ENCODE results near the gene PFKFB4.

The PFKFB4 gene

DNA sequence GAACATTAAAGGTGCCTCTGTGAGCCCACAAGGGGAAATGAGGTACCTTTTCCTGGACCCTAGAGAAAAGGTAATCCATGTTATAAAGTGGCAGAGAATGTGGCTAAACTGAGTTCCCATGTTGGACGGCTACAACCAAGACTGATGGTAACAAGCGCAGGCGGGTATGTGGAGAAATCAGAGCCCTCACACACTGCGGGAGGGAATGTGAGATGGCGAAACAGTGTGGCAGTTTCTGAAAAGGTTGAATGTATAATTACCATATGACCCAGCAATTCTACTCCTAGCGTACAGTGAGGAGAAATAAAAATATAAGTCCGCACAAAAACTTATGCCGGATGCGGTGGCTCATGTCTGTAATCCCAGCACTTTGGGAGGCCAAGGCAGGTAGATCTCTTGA is 28.6 kb downstream of the PFKFB4 start:
- no peak for DNase-seq

DNA sequence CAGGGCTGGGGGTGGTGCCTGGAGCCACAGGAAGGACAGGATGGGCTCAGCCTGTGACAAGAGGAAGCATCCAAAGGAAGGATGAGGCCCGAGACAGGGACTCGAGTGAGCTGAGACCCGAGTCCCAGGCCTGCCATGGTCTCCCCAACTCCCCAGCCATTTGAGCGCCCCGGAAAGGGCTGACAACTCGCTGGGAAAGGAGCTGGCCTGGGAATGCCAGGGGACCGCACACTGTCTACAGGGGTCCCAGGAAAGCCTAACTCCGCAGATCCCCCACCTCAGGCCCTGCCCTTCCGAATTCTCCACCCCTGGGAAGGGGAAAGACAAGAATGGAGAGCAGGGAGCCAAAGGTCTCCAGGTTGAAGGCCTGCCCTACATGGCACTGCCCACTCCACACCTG is 31.6 kb downstream of the PFKFB4 start:
- no peak for DNase-seq

DNA sequence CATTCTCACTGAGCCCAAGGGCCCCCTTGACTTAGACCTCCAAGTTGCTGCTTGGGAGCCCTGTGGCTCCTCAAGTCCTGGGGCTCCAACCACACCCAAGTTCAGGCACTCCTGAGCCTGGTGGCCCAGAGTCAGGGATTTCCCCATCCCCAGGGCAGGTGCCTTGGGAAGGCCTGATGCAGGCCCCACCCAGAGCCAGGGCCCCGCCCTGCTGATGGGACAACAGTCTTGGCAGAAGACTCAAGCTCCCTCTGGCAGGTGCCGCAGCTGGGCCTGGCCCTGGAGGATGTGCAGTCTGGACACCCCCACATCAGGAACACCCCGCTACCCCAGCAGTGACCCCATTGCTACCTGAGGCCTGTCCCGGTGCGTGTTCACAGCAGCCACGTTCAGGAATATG is 35.0 kb downstream of the PFKFB4 start:
- no peak for DNase-seq

DNA sequence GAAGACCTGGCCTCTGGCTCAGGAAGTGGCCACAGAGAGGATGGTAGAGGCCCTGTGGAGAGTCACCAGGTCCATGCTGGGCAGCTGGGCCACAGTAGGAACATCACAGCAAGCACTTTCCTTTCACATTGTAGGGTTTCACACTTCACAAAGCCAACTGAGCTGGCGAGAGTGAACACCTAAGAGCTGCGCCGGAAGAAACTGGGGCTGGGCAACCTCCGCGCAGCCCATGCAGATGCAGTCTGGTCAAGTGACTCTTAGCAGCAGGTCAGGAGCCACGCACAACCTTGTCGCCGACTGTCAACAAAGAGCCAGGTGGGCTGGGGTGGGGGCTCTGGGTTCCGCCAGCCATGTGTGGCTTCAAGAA is 37.3 kb downstream of the PFKFB4 start:
- DNase-seq = no peak

DNA sequence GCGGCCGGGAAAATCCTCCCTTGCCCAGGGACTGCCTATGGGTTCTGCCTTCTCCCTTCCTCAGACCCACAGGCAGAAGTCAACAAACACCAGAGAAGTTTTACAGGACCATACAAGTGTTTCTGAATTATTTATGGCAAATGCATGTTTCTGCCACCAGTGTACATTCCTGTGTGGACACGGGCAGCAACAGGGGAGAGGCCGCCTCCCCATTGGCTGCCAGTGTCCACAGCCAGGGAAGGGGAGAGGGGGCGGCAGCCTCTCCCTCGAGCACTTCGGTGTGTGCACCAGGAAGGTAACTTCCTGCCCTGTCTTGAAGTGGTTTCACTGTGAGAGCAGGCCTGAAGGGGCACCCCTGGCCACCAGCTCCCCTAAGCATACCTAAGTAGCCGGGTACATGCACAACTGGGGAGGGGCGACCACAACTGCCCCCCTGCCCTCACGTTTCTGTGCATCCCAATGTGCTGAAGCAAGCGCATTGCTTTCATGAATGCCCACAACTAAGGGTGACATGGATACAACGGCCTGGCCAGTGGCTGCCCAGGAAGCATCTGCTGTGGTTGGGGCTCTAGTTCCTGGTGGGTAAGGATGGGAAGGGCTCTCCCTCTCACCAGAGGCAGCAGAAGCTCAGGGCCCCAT is 37.8 kb downstream of the PFKFB4 start:
- no peak for DNase-seq

DNA sequence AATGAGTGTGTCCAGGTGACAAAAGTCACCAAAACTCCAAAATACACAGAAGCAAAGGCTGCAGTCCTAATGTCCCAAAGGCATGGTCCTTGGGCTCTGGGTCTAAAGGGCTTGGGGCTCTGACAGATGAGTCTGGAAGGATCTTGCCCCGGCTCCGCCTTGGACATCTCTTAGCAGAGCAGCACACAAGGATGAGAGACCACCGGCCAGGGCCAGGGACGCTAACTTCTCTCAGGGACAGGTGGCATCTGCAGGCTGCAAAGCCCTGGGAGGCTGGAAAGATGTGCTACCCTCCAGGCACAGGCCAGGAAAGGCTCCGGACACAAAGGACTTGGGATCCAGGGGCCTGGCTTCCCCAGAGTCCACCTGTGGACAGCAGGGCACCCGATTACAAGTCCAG is 38.5 kb downstream of the PFKFB4 start:
- DNase-seq = no peak

DNA sequence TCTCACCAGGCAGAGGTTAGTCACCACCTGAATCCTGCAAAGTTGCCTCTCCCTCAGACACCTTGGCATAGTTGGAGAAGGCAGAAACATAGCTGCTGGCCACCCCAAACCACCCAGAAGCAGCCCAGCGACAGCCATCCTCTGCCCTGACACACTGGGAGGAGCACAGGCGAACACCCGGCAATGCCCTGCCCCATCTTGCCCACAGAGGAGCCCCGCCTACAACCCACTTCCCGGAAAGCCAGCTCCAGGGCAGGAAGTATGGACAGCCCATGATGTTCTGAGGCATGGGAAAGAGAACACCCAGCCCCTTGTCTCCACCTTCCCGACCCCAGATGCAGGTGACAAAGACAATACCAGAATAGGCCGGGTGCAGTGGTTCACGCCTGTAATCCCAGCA is 40.0 kb downstream of the PFKFB4 start:
- DNase-seq = no peak

DNA sequence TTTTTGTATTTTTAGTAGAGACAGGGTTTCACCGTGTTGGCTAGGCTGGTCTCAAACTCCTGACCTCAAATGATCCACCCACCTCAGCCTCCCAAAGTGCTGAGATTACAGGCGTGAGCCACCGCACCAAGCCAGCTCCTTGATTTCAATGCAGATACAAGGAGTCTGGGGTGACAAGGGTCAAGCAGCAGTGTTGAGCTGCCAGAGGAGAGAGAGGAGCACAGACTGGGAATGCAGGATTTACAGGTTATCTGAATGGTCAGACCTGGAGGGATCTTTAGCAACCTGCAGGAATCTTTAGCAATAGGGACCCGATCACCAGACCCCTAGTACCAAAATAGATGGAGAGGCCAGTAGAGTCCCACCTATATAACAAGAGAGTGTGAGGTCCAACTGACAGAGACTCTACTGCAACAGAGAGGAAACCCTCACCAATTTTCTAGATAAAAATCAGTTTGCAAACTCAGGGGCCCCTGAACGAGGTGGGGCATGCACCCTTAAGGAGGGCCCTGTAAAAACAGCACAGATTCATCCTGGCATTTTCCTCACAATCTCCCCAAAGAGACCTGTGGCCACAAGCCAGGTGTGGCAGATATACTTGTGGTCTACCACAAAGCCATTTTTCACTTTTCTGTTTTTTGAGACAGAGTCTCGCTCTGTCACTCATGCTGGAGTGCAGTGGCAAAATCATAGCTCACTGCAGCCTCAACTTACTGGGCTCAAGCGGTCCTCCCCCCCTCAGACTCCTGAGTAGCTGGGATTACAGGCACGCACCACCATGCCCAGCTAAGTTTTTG is 42.0 kb downstream of the PFKFB4 start:
- DNase-seq = no peak

DNA sequence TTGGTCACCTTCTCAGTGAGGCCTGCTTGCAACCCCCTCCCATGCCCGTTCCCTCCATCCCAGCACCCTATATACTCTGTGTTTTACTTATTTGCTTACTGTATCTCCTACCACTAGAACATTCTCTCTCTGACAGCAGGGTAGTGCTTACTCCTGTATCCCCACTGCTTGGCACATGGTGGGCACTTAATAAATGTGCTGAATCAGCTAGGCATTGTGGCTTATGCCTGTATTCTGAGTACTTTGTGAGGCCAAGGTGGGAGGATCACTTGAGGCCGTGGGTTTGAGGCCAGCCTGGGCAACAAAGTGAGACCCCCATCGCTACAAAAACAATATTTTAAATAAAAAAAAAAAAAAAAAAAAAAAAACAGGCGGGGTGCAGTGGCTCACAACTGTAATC is 45.1 kb downstream of the PFKFB4 start:
- no peak for DNase-seq

DNA sequence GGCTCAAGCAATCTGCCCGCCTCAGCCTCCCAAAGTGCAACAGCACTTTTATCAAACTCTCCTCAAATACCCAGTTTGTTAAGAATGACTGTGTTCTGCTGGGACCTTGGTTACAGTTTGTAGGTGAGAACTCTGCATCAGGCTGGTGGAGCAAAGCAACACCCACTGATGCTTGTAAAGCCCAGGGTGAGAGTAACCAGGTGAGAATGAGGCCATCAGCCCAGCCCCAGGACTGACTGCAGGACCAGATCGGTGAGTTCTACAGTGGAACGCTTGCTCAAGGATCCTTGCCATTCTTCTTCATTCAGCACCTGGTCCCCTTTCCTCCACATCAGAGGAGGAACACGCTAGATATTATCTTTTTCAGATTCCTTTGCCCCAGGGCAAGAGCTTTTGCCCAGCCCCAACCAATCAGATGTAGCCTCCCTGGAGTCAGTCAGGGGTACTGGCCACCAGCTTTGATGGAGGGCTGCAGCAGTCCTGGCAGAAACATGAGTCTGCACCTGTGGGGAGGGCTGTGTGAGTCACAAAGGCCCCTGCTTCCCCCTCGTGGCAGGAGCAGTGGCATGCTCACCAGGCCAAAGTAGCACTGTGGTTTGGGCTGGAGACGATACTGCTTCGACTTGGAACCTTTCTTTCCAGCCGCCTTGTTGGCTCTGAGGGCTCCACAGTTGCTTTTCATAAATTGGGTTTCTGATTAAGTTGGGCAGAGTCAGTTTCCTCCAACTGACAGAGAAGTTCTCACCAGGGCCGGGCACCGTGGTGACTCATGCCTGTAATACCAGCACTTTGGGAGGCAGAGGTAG is 49.1 kb downstream of the PFKFB4 start:
- DNase-seq = no peak

DNA sequence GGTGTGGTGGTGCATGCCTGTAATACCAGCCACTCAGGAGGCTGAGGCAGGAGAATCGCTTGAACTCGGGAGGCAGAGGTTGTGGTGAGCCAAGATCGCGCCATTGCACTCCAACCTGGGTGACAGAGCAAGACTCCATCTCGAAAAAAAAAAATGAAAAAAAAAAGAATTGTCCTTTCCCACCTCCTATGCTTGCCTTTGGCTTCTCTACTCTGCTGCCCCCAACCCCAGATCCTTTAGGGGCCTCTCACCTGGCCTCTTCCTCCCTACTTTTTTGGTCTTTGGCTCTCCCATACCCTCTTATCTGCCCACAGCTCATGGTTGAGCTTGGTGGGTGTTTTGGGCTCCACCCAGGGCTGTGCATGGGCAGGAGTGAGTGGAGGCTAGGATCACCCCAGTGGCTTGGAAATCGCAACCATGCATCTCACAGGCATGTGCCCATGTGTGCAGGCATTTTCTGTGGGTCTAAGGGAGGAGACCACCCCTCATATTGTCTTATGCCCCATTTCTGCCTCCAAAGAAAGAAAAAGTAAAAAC is 50.6 kb downstream of the PFKFB4 start:
- no peak for DNase-seq

DNA sequence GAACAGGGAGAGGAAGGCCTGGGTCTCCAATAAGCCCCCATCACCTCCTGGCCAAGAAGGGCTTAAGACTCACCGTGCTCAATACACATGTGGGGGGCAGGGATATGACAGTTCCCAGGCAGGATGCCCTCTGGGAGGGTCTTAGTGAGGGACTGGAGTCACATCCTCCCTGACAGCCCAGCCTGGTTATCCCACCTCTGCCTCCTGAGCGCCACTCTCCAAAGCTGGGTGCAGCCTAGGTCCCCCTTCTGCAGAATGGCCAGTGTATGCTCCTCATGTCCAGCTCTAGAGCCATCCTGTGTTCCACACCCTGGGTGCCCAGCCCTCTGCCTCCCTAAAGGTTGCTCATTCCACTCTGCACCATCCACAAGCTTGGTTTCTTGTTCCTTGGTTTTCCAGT is 51.5 kb downstream of the PFKFB4 start:
- no peak for DNase-seq

DNA sequence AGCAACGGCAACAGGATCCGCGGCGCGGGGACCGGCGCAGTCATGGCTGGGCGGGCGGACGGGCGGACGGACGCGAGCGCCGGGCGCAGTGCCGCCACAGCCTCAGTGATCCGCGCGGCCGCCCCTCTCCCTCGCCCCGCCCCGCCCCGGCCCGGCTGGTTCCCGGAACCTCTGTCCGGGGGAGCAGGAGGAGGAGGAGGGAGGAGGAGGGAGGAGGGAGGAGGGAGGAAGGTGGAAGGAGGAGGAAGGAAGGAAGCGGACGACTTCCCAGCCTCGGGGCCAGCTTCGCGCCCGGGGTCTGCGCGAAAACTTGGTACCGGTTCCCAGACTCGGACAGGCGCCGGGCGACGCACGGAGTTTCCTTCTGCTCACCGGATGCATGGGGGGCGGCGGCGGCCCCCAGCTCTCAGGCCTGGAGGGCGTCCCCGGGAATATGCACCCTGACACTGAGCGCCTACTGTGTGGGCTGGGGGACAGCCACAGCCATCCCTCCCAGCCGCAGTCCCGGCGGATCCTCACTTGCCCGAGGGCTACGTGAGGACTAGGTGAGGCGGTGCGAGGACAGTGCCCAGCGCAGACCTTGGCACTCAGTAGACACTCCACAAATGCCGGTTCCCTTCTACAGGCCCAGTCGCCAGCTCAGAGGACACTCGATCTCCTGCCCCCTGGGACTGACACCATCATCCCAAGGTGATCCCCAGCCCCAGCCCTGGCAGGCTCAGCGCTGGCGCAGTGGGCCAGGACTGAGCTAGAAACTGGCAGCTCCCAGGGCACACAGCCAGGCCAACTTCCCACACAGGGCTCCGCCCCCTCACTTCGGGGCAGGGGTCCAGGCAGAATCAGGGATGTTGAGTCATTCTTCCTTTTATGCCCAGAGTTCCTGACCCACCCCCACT is 52.3 kb downstream of the PFKFB4 start, which contains the start of gene SHISA5:
Gene SHISA5 (minus strand): TSS at position 124 of the 896 bp plus-strand sequence. CDS start 80 bp downstream, at position 44.
- no peak for DNase-seq

DNA sequence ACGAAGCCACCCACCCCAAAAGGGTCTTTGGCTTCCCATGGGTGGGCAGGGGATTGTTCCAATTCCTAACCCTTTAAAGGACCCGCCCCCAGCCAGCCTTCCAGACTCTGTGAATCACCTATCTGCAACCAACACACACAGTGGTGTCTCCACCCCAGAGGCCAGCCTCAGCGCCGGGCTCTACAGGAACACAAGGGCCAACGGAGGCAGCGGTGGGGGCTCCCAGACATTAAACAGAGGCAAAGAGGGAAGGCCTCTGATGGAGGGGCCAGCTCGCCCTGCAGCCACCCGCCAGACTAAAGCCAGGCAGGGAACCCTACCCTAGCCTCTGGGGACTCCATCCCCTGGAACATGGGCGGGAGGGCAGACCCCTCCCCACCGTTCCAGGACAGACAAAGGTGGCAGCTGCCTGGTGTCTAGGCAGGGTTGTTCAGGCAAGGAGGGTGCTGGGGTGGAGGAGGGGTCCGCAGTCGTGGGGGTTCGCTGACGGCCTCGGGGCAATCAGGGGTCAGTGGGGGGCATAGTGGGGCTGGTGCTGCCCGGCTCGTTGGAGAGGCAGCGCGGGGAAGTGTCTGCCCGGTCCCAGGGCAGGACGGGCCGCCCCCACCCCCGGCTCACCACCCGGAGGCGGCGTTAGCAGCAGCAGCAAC is 53.1 kb downstream of the PFKFB4 start:
- DNase-seq = no peak

DNA sequence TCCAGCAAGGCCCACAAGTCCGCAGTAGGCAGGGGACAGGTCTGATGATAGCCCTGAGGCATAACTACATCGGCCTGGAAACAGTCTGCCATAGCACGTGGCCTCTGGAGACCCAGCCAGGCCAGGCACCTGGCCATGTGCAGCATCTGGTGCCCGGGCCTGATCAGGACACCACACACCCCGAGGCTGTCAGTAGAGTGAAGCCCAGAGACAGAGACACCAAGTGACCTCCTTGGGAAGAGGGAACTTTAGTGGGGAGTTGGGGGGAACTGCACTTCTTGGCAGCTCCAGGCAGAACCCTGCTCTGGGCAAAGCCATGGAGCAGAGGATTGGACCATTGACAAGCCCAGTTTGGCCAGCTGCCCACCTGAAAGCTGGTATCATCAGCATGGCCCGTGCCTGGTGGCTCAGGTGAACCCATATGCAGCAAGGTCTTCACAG is 53.9 kb downstream of the PFKFB4 start:
- DNase-seq = no peak

DNA sequence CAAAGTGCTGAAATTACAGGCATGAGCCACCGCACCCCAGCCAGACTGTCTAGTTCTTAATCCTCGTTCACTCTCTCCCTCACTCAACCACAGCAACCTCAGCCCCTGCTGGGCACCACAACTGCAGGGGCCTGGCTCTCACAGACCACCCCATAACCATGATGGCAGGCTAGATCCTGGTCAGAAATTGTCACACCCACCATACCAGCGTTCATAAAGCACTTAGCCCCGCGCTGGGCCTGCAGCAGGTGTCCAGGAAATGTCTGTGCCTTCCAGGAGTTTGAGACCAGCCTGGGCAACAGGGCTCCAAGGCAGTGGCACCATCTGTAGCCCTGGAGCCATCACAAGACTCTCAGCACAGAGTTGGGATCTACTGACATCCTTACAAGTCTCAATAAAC is 54.5 kb downstream of the PFKFB4 start:
- DNase-seq = no peak

DNA sequence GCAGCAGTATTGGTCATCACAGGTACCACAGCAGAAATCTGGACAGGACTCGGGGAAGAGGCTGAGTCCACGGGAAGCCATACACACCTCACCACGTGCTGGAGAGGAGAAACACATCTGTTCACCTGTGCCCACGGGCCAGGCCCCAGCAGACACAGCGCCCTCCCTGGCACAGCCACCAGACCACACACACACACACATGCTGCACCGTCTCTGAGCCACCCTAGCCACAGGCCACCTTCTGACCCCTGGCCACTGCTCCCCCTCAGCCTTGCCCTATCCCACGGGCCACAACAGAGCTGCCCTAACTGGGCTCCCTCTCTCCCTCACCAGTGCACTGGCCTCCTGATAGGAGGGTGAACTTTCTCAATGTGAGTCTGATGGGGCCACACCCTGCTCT is 55.4 kb downstream of the PFKFB4 start:
- no peak for DNase-seq

DNA sequence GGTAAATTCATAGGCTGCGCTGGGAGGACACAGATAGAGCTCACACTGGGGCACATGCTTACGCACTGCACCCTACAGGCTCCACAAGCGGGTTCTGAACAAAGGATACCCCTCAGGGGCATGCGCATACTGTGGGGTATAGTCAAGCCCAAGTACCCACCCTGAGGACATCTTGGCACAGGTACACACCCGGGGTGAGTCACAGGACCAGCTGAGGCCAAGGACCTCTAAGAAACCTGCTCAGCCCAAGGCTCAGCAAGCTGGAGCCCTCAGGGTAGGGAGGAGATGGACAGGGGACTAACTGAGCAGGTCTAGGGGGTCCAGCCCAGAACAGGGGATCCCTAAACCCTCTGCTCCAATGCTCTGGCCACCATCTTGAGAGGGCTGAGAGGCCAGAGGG is 55.9 kb downstream of the PFKFB4 start:
- DNase-seq = no peak

DNA sequence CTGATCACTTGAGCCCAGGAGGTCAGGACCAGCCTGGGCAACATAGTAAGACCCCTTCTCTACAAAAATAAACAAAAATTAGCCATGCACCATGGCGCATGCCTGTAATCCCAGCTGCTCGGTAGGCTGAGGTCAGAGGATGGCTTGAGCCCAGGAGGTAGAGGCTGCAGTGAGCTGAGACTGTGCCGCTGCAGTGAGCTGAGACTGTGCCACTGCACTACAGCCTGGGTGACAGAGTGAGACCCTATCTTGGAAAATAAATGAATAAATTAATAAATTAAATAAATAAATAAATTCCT is 63.5 kb downstream of the PFKFB4 start:
- DNase-seq = no peak

DNA sequence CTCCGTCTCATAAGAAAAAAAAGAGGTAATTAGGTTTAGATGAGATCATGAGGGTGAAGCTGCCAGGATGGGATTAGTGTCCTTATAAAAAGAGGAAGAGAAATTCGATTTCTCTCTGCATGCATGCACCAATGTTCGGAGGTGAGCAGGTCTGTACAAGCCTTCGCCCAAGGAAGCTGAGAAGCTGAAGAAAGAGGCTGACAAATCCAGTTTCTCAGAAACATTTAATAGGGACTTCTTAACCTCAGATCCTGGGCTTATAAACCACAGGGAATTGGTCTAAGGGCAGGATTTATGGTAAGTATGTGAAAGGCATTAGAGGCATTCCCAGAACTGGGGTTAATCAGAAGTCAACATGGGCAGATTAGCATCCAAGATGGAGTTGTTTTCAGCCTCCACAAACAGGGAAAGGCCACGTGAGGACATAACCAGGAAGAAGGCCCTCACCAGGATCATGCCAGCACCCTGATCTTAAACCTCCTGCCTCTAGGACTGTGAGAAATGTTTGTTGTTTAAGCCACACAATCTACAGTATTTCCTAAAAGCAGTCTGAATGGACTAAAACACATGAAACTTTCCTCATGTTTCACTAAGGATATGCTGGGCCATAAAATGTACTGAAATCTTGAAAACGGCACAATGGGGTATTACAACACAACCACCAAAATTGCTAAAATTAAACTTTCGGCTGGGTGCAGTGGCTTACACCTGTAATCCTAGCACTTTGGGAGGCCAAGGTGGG is 64.0 kb downstream of the PFKFB4 start:
- no peak for DNase-seq

DNA sequence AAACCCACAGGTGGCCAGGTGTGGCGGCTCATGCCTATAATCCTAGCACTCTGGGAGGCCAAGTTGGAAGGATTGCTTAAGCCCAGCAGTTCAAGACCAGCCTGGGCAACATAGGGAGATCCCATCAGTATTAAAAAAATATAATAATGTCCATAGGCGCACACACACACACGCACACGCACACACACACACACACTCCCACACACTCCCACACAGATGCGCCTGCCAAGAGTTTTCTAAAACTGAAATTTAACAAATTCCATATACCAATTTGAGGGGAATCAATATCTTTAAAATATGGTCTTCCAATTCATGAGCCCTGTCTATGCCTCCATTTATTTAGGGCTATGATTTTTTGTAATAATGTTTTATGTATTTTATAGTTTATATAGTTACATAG is 69.7 kb downstream of the PFKFB4 start:
- no peak for DNase-seq

Data from GOT3 (cell line).